Activated CD4-positive, alpha-beta memory T cell treated with anti-CD3 and anti-CD28 coated beads, Interleukin-2, amount 10 ng/mL, durations not matched to agents 7 days and 5 days (primary cell): ENCODE measurements around the gene NANOS3. TPM values are rescaled to one million over a fixed set of nuclear protein-coding genes. Genes with fewer than 3 reads are reported as not detected.
A peak's percentile ranks its signal among the peaks of the same experiment; 100 is the strongest.
"Not testable (repeated sequence)": the region's sequence is repeated elsewhere in the genome, so short reads cannot be mapped to it uniquely, and the experiment has no call there.

ENCODE experiments used
- CTCF ChIA-PET: fragments of 350-600 bp; sonication (Branson Sonifier 250); formaldehyde crosslinking; loops from one replicate; lab custom pipeline; 2021; ENCODE audit warnings: antibody characterized with exemption, inconsistent platforms; lab: Charles Lee
- POLR2A ChIA-PET: fragments of 350-600 bp; sonication (Branson Sonifier 250); formaldehyde crosslinking; loops from one replicate; lab custom pipeline; 2021; ENCODE audit warnings: antibody characterized with exemption; lab: Charles Lee
- DNase-seq: peaks from one replicate; pipeline ENCODE4 v3.0.0-alpha.2; 2020
- H3K27ac Mint-ChIP-seq: one replicate; pipeline ENCODE4 v1.8.0; 2021; ENCODE audit warnings: mild to moderate bottlenecking, mixed read lengths
- H3K27me3 Mint-ChIP-seq: one replicate; pipeline ENCODE4 v1.8.0; 2021; ENCODE audit warnings: mixed read lengths
- H3K36me3 Mint-ChIP-seq: one replicate; pipeline ENCODE4 v1.8.0; 2021; ENCODE audit warnings: low read depth, mixed read lengths
- H3K4me1 Mint-ChIP-seq: one replicate; pipeline ENCODE4 v1.8.0; 2021; ENCODE audit warnings: mixed read lengths
- H3K4me3 Mint-ChIP-seq: one replicate; pipeline ENCODE4 v1.8.0; 2021; ENCODE audit warnings: mild to moderate bottlenecking, mixed read lengths
- H3K9me3 Mint-ChIP-seq: one replicate; pipeline ENCODE4 v1.8.0; 2021; ENCODE audit warnings: mixed read lengths
- total RNA-seq, 2 experiments: library from RNA; stranded (reverse); gene quantifications; one replicate each; pipeline ENCODE4 v1.2.3, GENCODE V29; 2021

NANOS3 gene
- total RNA-seq, 2 experiments from 2014 or later = 0.65 to 0.95 TPM

- H3K27ac Mint-ChIP-seq = no peak overlapping the region
- peaks cover 3% of the 10 kb centered on the region for H3K4me1 Mint-ChIP-seq
- peaks cover 49% of the 10 kb centered on the region for H3K36me3 Mint-ChIP-seq
- CTCF ChIA-PET = interaction anchor here (0.6 to 1.7 kb wide), 3 partner anchors 10 to 216 kb away, joined by 3 to 4 read pairs (median 4); partner anchors contain the start of gene ASF1B
- no peak overlapping the region for H3K4me3 Mint-ChIP-seq
- DNase-seq = peak; percentile 46
- H3K9me3 Mint-ChIP-seq = peaks cover 4% of the 10 kb centered on the region
- no peaks in the 10 kb centered on the region for H3K27me3 Mint-ChIP-seq
- POLR2A ChIA-PET = interaction anchor here (0.7 to 1.3 kb wide), 3 partner anchors 10 to 110 kb away, joined by 3 to 5 read pairs (median 3); partner anchors contain the start of gene IL27RA
Observed at GRCh38 chr19:13920940-13921747, 44.2 kb downstream of the NANOS3 start.

- H3K4me3 Mint-ChIP-seq, H3K27ac Mint-ChIP-seq, POLR2A ChIA-PET, DNase-seq, H3K27me3 Mint-ChIP-seq, H3K9me3 Mint-ChIP-seq: not testable (repeated sequence)
- peaks cover 56% of the 10 kb centered on the region for H3K36me3 Mint-ChIP-seq
- CTCF ChIA-PET = interaction anchor here (1.7 kb wide), 1 partner anchor 215 kb away, joined by 4 read pairs; the partner anchor contains the start of gene ASF1B
- H3K4me1 Mint-ChIP-seq = peaks cover 11% of the 10 kb centered on the region
Observed at GRCh38 chr19:13922118-13922517, 45.2 kb downstream of the NANOS3 start.

- ChIA-PET POLR2A (no interaction called here), CTCF (no interaction called here)
- H3K36me3 Mint-ChIP-seq = peaks cover 57% of the 10 kb centered on the region
- H3K9me3 Mint-ChIP-seq = peaks cover 4% of the 10 kb centered on the region
- no peak overlapping the region for H3K27ac Mint-ChIP-seq
- no peak for DNase-seq
- H3K4me3 Mint-ChIP-seq = no peak overlapping the region
- H3K27me3 Mint-ChIP-seq = no peaks in the 10 kb centered on the region
- H3K4me1 Mint-ChIP-seq = peaks cover 12% of the 10 kb centered on the region
Observed at GRCh38 chr19:13923194-13923987, 46.5 kb downstream of the NANOS3 start.

- CTCF ChIA-PET = interaction anchor here (0.5 to 1.6 kb wide), 2 partner anchors 9 to 152 kb away, joined by 3 read pairs; no protein-coding TSS in a partner anchor
- peaks cover 42% of the 10 kb centered on the region for H3K36me3 Mint-ChIP-seq
Observed at GRCh38 chr19:13926010-13926409, 49.1 kb downstream of the NANOS3 start.

GRCh38 chr19:13926715-13927114 lies 49.8 kb downstream of the NANOS3 start:
- POLR2A ChIA-PET = no interaction called here
- DNase-seq = no peak
- H3K9me3 Mint-ChIP-seq = no peaks in the 10 kb centered on the region
- no peaks in the 10 kb centered on the region for H3K27me3 Mint-ChIP-seq
- CTCF ChIA-PET = interaction anchor here (1.6 kb wide), 1 partner anchor 10 kb away, joined by 3 read pairs; no protein-coding TSS in a partner anchor
- peak overlapping the region; percentile 40 for H3K27ac Mint-ChIP-seq
- H3K4me1 Mint-ChIP-seq = peaks cover 12% of the 10 kb centered on the region
- peaks cover 35% of the 10 kb centered on the region for H3K36me3 Mint-ChIP-seq
- H3K4me3 Mint-ChIP-seq = no peak overlapping the region

More at GRCh38 chr19:13926010-13926409, 49.1 kb downstream of the NANOS3 start:
- no peaks in the 10 kb centered on the region for H3K27me3 Mint-ChIP-seq
- peak overlapping the region; percentile 45 for H3K27ac Mint-ChIP-seq
- H3K4me3 Mint-ChIP-seq = no peak overlapping the region
- POLR2A ChIA-PET = no interaction called here
- H3K4me1 Mint-ChIP-seq = peaks cover 12% of the 10 kb centered on the region
- H3K9me3 Mint-ChIP-seq = peaks cover 3% of the 10 kb centered on the region
- no peak for DNase-seq

DNA sequence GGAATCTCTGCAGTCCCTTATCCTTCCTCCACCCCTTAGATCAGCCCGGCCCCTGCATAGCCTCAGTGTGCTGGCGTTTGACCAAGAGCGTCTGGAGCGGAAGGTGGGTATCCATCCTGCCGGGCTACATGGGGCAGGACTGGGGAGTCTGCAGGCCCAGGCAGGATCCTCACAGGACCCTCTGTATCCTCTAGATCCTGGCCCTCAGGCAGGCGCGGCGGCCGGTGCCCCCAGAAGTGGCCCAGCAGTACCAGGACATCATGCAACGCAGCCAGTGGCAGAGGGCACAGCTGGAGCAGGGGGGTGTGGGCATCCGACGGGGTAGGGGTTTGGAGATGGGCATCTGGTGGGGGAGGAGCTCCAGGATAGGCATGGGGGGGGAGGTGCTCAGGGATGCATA lies 52.4 kb downstream of the NANOS3 start:
- POLR2A ChIA-PET = no interaction called here
- H3K36me3 Mint-ChIP-seq = peaks cover 20% of the 10 kb centered on the region
- CTCF ChIA-PET = no interaction called here
- H3K9me3 Mint-ChIP-seq = no peaks in the 10 kb centered on the region
- DNase-seq = no peak
- H3K4me1 Mint-ChIP-seq = peaks cover 12% of the 10 kb centered on the region
- H3K27ac Mint-ChIP-seq = no peak overlapping the region
- H3K27me3 Mint-ChIP-seq = peaks cover under 1% of the 10 kb centered on the region
- no peak overlapping the region for H3K4me3 Mint-ChIP-seq

DNA sequence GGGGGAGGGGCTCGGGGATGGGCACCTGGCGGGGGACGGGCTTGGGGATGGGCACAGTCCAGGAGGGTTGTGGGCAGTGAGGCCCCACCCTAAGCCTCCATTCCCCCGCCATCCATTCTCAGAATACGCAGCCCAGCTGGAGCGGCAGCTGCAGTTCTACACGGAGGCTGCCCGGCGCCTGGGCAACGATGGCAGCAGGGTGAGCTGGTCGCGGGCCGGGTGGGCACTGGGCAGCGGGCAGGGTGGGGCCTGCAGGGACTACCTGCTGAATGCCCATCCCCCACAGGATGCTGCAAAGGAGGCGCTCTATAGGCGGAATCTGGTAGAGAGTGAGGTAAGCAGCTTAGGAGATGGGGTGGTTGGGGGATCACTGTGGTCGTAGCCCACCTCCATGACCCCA lies 53.0 kb downstream of the NANOS3 start:
- ChIA-PET CTCF (no interaction called here), POLR2A (no interaction called here)
- no peak for DNase-seq
- Mint-ChIP-seq H3K36me3 (peaks cover 17% of the 10 kb centered on the region), H3K9me3 (no peaks in the 10 kb centered on the region), H3K4me1 (peaks cover 12% of the 10 kb centered on the region), H3K27me3 (peaks cover 5% of the 10 kb centered on the region), H3K27ac (no peak overlapping the region), H3K4me3 (no peak overlapping the region)

Other genes with a start within 250 kb of the NANOS3 start
- 10 to 100 TPM; 22.4 to 22.7 TPM for gene MRI1, start 112.6 kb upstream of the NANOS3 start, total RNA-seq
- gene C19orf53, start 102.7 kb upstream of the NANOS3 start, total RNA-seq = 10 to 100 TPM; 79.4 to 83.7 TPM
- 10 to 100 TPM; 10.1 to 10.4 TPM for gene ZSWIM4, start 81.7 kb upstream of the NANOS3 start, total RNA-seq
- 1 to 10 TPM; 3.8 to 4.4 TPM for gene BRME1, start 29.0 kb downstream of the NANOS3 start, total RNA-seq
- 10 to 100 TPM; 30.6 to 32.7 TPM for gene CC2D1A, start 29.1 kb downstream of the NANOS3 start, total RNA-seq
- under 1 TPM; 0.35 to 0.48 TPM for gene PODNL1, start 61.3 kb downstream of the NANOS3 start, total RNA-seq
- 10 to 100 TPM; 76.2 to 78.4 TPM for gene DCAF15, start 75.4 kb downstream of the NANOS3 start, total RNA-seq
- gene RFX1, start 129.2 kb downstream of the NANOS3 start, total RNA-seq = 10 to 100 TPM; 16.8 to 18.6 TPM
- gene RLN3, start 151.0 kb downstream of the NANOS3 start, total RNA-seq = not detected
- gene IL27RA, start 154.6 kb downstream of the NANOS3 start, total RNA-seq = 10 to 100 TPM; 55.5 to 58.1 TPM
- gene PALM3, start 184.9 kb downstream of the NANOS3 start, total RNA-seq = not detected
- 1 to 10 TPM; 3.2 to 3.5 TPM for gene MISP3, start 195.7 kb downstream of the NANOS3 start, total RNA-seq
- gene C19orf67, start 208.6 kb downstream of the NANOS3 start, total RNA-seq = under 1 TPM in 1 of 2 experiments, not detected in 1; 0.35 TPM
- gene SAMD1, start 213.6 kb downstream of the NANOS3 start, total RNA-seq = 10 to 100 TPM; 63.4 to 64.6 TPM
- gene PRKACA, start 240.6 kb downstream of the NANOS3 start, total RNA-seq = 10 to 100 TPM; 48.1 to 49.8 TPM